Umbilical cord (tissue), 2 donors: ENCODE data around the gene RNASE8. TPM values are rescaled to one million over a fixed set of nuclear protein-coding genes. Genes with fewer than 3 reads are reported as not detected.
"Not testable (repeated sequence)": the region's sequence is repeated elsewhere in the genome, so short reads cannot be mapped to it uniquely, and the experiment has no call there.

Source experiments
- DNase-seq: peaks from one replicate; pipeline ENCODE4 v3.0.0-alpha.2; 2015; ENCODE audit warnings: low spot score
- total RNA-seq: library from RNA; depleted of rRNA; stranded (reverse); fragments of >200 nt; gene quantifications from one replicate; pipeline ENCODE4 v1.2.3, GENCODE V29; 2014; ENCODE audit warnings: low replicate concordance; ENCODE audit not compliant: insufficient read depth

The RNASE8 gene
- total RNA-seq, 1 donor from 2014 or later, result not detected

DNA sequence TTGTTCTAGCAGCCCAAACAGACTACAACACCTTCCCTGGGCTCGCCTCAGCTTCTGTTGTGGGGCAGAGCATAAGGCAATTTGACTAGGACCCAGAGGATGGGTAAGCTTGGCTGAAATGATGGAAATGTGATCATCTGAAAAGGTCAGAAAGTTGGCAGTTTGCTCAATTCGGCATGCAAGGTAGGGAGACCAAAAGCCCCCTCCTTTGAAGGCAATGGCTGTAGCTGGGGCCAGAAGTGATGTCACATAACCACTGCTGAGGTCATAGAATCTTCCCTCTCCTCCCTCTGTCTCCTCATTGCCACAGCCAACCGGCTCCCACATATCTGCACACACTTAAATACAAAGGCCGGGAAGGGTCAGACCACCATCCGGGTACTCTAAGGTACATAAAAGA, 27.7 kb upstream of the RNASE8 start, which contains the start of gene TPPP2:
TPPP2 (plus strand) TSS at position 301 of the 400 bp plus-strand sequence. CDS start 365 bp downstream, outside the sequence.
- no peak for DNase-seq

DNA sequence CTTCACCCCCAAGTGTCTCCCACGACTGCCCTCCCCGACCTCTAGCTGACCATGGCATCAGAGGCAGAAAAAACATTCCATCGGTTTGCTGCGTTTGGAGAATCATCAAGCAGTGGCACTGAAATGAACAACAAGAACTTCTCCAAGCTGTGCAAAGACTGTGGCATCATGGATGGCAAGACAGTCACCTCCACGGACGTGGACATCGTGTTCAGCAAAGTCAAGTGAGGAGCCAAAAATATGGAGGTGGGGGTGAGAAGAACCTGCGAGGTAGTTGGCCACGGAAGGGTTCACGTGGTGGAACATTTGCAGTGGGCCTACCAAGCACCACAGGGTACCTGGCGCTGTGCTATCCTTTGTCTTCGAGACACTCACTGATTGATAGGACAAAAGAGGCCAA, 27.1 kb upstream of the RNASE8 start:
- no peak for DNase-seq

DNA sequence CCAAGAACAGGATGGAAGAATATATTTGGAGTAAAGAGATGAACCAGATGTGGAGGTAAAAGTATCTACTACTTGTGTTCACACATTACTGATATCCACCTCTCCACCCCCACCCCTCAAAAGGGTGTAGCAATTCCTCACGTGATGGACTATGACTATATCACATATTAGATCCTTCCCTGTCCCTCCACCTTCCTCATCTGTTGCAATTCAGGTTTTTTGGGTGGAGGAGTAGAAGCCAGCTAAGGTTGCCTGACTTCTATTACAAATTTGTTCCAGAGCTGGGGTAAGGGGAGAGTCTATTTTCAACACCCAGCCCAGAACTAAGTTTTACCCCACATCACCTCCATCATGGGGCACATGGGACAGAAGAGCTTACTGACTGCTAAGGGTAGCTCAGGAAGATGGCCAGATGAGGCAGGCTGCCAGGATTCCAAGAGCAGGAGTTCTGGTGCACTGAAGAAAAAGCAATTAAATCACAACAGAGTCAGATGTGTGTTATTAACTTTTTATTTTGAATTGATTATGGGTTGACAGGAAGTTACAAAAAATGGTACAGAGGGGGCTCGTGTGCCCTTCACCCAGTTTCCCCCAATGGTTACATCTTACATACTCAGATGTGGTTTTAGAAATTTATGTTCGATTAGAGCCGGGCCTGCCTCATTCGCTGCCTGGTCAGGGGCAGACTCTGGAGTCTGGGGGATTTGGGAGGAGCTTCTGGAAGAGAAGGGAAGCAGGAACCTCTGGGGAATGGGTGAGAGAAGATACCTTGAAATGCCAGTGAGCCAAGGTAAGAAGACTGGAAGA, 25.1 kb upstream of the RNASE8 start:
- DNase-seq, result no peak

DNA sequence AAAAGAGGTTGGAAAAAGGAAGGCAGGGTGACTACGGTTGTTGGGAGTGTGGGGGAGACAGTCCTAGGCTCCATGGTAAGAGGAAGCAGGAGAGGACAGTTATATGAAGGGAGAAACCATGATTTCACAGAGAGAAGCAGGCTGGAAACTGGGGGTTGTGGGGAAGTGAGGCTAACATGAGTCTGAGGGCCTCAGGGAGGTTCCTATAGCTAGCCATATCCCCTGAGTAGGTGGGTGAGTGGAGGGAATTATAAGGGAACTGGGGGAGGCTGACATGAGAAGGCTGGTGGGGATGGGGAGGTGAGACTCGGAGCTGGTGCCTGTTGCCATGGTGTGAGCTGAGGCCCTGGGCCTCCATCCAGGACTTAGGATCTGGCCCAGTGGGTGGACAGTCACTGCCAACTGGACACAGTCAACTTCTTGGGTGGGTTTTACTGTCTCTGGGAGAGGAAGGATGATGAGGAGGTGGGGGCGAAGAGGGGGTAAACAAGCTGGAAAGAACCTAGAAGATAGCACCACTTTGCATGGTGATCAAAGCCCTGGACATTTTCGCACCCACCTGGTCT, 24.4 kb upstream of the RNASE8 start:
- DNase-seq, result no peak

DNA sequence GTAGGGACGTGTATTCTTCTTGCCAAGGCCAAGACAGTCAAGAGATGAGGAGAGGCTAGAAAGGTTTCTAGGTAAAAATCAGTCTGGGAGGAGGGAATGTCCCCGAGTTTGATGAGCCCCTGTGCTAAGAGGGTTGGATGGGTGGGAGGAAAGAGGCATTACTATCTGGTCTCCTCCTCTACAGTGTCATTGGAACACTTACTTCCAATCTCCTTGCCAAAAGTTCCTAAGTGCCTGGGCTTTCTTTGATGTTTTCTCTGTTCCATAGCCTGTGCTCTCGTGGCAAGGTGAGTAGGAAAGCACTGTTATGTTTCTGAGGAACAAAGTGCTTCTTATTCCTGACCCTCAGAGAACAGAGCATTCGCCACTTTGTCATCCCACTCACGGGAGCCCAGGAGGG, 22.9 kb upstream of the RNASE8 start, which contains the start of gene RNASE13:
RNASE13 (minus strand) TSS at position 101 of the 400 bp plus-strand sequence. CDS start 519 bp downstream, outside the sequence.
- no peak for DNase-seq

DNA sequence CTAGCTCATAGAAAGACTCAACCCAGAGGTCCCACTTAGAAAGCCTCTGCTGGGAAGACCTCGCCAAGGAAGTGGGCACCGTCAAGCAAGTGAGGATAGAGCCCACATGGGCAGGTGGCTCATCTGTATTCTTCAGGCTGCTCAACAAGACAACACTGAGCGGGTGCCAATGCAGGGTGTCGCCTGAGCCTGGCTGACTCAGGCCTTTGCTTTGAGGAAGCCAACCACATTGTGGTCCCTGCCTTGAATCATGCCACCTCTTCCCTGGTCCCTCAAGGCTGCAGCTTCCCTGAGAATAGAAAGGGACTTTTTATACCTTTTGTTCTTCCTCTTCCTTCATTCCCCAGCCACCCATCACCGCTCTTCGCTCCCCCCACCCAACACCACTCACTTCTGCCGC, 20.9 kb upstream of the RNASE8 start:
- no peak for DNase-seq

DNA sequence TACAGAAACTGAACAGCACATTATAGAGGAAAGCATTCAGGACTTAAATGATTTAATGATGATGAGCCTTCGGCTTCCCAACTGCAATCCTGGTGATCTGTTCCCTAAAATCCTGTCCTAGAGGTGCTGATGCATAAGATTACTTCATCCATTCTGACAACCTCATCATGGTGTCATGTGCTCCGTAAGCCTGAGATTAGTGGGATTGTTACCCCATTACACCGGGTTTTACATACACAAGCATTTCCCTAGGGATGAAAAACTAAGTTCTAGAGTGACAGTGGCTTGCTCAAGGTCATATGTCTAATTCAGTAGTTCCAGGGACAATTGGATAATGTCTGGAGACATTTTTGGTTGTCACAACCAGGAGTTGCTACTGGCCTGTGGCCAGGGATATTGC, 20.5 kb upstream of the RNASE8 start:
- no peak for DNase-seq

DNA sequence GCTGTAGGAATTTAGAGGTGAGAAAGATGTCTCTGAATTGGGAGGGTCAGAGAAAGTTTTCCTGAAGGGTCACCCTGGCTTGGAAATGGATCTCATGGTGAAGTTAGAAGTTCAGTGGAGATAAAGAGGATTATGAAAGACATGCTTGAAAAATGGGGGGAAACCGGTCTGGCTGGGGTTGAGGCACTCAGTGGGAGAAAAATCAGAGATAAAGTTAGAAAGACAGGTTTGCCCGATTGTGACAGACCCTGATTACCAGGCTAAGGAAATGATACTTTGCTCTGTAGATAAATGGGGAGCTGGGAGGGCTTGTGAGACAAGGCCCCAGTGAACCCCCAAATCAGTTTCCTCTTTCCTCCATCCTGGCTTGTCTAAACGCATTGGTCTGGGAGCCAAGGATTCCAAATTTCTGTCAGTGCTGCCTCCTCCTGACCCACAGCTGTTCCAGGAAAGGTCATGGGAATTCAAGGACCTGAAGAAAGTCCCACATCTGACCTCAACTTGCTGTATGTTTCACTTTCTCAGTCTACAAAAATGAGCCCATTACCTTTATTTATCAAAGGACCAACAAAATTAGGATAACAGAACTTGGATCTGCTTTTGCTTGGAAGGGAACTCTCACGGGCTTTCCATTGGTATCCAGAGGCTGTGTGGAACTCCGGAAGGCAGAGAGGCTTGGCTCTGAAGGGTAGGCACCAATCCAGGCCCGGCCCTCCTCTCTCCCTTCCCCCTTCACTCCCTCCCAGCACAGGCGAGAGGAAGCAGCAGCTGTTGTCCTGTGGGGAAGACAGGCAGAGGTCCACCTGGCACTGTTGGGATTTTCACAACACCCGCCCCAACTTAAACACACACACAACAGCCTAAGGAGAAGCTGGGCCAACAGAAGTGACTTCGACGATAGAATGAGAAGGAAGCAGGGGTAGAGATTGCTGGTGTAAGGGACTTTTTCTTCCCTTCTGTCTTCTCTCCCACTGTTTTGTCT, 18.9 kb upstream of the RNASE8 start:
- peak; percentile 91 for DNase-seq

DNA sequence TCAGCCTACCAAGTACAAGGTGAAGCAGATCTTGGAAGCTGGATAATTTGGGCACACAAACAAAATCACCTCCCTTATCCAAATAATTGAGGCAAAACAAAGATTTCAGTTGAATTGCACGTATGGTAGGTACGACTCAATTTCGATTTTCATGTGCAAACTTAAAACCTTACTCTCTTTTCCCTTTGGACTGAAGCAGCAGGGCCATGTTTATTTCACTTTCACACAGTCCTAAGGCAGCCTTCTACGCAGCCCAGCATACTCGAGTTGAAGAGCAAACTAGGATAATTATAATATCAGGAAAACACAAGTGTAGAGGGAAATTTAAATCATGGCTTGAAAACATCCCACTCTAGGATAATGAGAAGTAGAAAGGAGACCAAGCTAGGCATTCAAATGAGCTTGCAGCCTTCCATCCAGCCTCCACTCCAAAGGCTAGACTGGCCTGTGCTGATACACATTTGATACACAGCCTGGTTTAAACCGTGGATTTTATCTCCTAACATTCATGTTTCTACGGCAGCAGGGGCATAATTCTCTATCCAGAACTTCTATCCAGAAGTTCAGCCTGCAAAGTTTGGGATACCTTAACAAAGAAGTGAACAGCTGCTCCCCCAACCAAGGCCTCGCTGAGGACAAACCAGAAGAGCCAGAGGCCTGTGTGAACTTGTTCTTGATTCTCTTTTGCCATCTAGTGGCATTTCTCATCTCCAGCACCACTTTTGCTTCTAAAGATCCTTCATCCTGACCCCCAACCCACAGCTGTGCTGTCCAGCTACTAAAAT, 17.8 kb upstream of the RNASE8 start:
- DNase-seq, result peak; percentile 89

DNA sequence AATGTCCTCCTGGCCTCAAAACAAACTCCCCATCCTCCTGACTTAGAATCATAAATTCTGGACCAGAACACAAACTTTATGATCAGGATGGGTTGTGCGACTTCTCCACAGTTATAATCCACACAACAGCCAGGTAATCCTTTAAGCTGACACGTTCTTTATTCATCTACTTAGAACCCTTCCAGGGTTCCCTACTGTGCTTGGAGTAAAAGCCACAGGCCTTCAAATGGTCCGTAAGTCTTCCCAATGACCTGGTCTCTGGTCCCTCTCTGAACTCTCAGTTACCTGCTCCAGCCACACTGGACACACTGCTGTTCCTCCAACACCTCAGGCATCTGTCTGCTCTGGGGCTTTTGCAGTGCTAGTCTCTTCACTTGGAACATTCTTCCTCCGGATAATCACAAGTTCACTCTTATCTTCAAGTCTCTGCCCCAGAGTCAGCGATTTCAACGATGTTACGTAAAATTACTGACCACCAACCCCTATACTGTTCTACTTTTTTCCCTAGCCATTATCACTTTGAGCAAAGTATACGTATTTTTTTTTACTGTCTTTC, 17.2 kb upstream of the RNASE8 start:
- DNase-seq, result no peak

DNA sequence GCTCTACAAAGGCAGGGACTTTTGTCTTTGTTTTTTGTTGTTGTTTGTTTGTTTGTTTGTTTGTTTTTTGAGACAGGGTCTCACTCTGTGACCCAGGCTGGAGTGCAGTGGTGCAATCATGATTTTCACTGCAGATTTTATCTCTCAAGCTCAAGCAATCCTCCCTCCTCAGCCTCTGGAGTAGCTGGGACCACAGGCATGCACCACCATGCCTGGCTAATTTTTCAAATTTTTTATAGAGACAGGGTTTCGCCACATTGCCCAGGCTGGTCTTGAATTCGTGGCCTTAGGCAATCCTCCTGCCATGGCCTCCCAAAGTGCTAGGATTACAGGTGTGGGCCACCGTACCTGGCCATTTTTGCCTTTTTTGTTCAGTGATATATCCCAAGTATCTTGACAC, 16.7 kb upstream of the RNASE8 start:
- DNase-seq, result not testable (repeated sequence)

DNA sequence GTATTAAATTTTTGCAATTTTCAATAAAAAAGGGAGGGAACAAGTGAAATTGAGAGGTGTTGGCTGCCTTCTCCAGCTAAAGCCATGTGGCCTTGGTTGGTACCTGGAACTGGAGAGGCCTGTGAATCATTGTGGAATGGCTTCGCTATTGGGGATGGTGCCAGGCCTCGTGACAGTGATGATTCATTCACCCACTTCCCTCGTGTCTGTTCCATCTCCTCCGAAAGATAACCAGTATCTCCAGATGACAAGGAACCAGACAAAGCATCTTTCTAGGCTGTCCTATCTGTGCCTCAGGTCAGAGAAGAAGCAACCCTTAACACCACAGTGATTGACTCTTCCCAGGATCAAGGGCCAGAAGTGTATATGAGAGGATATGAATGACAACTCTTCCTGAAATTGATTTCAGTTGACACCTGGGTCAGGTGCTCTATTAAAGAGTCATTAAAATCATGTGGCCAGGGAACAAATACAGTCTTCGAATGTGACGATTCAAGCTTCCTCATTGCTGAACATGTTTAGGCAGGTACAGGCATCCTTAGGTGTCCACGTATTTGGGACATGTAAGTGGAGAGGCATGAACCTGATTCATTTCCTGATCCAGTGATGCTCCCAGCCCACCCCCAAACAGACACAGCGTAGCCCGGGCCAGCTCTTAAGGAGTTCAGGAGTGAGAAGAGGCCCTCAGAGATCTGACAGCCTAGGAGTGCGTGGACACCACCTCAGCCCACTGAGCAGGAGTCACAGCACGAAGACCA, 15.8 kb upstream of the RNASE8 start, which contains the start of gene RNASE7:
RNASE7 (plus strand) TSS at position 687 of the 758 bp plus-strand sequence. CDS start 631 bp downstream, outside the sequence.
- peak; percentile 42 for DNase-seq

DNA sequence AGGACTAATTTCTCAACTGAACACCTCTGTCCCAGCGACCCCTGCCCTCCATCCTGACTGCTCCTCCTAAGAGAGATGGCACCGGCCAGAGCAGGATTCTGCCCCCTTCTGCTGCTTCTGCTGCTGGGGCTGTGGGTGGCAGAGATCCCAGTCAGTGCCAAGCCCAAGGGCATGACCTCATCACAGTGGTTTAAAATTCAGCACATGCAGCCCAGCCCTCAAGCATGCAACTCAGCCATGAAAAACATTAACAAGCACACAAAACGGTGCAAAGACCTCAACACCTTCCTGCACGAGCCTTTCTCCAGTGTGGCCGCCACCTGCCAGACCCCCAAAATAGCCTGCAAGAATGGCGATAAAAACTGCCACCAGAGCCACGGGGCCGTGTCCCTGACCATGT, 14.7 kb upstream of the RNASE8 start:
- no peak for DNase-seq

DNA sequence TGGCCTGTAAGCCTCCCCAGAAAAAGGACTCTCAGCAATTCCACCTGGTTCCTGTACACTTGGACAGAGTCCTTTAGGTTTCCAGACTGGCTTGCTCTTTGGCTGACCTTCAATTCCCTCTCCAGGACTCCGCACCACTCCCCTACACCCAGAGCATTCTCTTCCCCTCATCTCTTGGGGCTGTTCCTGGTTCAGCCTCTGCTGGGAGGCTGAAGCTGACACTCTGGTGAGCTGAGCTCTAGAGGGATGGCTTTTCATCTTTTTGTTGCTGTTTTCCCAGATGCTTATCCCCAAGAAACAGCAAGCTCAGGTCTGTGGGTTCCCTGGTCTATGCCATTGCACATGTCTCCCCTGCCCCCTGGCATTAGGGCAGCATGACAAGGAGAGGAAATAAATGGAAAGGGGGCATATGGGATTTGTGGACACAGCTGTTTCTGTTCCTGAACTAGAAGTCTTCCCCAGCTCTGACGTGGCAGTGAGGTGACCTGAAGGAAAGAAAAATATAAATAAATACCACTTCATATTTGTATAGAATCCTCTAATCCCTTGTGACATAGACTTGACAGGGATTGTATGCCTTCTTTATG, 14.1 kb upstream of the RNASE8 start:
- DNase-seq, result no peak

DNA sequence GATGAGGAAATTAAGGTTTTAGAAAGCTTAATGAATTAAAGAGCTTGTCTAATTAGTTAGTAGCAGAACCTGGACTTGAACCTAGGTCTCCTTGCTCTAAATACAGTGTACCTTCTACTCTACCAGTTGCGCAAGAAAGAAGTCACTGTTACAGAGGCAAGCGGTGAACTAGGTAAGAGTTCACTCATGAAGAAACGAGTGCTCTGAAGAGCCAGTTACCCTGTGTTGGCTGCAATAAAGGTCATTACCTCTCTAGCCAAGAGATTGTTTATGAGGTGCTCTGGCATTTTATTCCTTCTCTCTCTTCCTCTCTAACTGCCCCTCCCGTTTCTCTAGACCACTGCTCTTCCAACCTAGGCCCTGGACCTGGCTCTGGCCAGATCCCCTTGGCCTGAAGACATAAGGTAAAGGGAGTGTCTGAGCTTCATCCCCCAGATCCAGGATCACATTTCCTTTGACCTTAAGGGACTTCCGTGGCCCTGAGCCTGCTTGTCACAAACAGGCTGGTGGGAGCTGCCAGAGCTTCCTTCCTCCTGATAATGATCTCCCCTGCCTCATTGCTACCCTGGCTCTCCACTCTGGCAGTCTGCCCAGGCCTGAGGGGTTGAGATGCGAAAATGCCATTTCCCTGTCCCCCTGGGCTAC, 13.5 kb upstream of the RNASE8 start:
- no peak for DNase-seq

DNA sequence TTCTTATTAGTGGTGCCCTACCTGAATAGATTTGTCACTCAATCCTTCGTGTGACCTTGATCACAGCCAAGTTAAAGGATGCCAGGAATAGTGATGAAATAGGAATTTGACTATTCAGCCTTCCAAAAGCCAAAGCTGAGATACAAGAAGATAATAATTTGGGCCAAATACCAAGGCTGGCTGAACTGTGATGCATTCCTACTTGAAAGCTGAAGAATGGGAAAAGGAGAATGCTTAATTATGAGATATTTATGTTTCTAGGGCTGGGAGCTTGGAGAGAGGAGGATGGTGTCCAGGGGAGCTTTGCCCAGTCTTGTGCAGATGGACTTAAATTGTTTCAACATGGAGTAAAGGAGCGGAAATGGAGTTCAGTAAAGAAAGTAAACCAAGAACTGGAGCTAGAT, 10.2 kb upstream of the RNASE8 start:
- DNase-seq, result no peak

DNA sequence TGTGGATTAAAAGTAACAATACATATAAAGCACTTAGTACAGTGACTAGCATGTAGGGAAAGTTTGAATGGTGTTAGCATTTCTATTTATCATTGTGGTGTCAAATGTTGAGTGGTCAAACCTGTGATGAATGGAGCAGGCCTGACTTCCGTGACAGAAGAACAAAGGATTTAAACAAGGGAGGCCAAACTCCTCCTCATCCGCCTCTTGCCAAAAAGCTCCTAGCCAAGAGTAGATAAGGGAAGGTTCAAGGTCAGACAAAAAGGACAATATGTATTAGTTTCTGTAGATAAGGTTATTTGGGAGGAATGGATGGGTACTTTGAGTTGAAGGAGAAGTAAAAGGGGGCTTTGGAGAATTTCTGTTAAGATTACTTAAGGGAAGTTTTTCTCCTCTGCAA, 9.0 kb upstream of the RNASE8 start:
- DNase-seq, result no peak

DNA sequence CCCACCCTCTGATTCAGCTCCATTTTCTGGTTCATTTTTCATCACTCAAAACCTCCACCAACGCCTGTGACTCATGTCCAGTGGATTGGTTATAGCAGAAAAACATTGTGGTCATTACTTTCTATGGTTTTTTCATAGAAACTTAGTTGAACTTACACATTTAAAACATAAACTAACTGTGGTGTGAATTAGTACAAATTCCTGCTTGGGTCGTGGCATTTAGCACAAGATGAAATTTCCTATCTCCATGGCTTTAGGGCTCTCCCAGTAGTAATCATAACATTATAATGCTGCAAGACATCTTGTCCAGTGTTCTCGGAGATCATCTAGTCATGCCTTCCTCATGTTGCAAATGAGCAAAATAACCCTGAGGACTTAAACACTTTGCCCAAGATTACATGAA, 8.3 kb upstream of the RNASE8 start:
- DNase-seq, result no peak

DNA sequence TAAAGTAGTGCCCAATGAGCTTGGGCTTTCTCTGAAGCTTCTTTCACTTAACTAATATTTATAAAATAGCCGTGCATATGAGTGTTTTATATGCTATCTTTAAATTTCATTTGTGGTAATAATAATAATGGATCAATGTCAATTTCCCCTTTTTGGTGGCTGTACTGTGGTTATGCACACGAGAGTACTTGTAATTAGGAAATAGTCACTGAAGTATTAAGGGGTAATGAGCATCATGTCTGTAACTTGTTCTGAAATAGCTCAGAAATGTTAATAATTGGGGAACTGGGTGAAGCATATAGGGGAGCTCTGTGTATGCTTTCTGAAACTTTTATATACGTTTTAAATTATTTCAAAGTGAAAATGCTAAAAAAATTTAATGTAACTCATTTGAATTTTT, 7.0 kb upstream of the RNASE8 start:
- no peak for DNase-seq
